ENCODE measurements around the gene ADAT2.
"Not testable (repeated sequence)": the region's sequence is repeated elsewhere in the genome, so short reads cannot be mapped to it uniquely, and the experiment has no call there.

DNA sequence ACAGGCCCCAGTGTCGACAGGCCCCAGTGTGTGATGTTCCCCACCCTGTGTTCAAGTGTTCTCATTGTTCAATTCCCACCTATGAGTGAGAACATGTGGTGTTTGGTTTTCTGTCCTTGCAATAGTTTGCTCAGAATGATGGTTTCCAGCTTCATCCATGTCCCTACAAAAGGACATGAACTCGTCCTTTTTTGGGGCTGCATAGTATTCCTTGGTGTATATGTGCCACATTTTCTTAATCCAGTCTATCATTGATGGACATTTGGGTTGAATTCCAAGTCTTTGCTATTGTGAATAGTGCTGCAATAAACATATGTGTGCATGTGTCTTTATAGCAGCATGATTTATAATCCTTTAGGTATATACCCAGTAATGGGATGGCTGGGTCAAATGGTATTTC is 18.3 kb upstream of the ADAT2 start:
- TF ChIP-seq ZNF274 (IDR thresholded peaks at IDR 0.05; ENCODE audit: low read depth, low read length); SUZ12 (IDR thresholded peaks at IDR 0.05; ENCODE audit: extremely low read depth, insufficient read depth, insufficient read length): not testable (repeated sequence)
